ENCODE measurements around the gene NR1H3.
"Not testable (repeated sequence)": the region's sequence is repeated elsewhere in the genome, so short reads cannot be mapped to it uniquely, and the experiment has no call there.

Gene NR1H3

GRCh38 chr11:47257517-47258316, at the start of gene NR1H3:
Gene NR1H3, plus strand, starts transcription at chr11:47257996. Its CDS starts 1,221 bp downstream, at chr11:47259217.
- DNase-seq: no peak

DNA sequence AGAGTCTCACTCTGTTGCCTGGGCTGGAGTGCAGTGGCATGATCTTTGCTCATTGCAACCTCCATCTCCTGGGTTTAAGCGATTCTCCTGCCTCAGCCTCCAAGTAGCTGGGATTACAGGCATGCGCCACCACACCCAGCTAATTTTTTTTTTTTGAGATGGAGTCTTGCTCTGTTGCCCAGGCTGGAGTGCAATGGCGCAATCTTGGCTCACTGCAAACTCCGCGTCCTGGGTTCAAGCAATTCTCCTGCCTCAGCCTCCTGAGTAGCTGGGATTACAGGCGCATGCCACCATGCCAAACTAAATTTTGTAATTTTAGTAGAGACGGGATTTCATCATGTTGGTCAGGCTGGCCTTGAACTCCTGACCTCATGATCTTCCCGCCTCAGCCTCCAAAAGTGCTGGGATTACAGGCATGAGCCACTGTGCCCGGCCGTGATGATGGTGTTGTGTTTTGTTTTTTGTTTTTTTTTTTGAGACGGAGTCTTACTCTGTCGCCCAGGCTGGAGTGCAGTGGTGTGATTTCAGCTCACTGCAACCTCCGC, 49.7 kb upstream of the NR1H3 start:
- DNase-seq: not testable (repeated sequence)

- no peak for DNase-seq
Measured at GRCh38 chr11:47208628-47209027, 49.2 kb upstream of the NR1H3 start.

DNA sequence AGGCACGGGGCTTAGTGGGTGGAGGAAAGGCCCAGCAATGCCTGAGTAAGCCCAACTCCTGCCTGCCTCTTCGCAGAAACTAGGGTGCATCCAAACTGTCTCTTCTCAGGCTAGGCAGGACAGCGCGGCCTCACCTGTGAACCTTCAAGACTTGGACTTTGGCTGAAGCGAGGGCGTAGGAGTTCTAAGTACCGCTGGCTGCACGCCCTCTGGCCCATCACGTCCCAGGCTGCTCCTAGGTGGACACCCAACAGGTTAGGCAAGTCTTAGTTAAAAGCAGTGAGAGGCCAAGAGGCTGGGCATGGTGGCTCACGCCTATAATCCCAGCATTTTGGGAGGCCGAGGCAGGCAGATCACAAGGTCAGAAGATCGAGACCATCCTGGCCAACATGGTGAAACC, 44.9 kb upstream of the NR1H3 start:
- no peak for DNase-seq

DNA sequence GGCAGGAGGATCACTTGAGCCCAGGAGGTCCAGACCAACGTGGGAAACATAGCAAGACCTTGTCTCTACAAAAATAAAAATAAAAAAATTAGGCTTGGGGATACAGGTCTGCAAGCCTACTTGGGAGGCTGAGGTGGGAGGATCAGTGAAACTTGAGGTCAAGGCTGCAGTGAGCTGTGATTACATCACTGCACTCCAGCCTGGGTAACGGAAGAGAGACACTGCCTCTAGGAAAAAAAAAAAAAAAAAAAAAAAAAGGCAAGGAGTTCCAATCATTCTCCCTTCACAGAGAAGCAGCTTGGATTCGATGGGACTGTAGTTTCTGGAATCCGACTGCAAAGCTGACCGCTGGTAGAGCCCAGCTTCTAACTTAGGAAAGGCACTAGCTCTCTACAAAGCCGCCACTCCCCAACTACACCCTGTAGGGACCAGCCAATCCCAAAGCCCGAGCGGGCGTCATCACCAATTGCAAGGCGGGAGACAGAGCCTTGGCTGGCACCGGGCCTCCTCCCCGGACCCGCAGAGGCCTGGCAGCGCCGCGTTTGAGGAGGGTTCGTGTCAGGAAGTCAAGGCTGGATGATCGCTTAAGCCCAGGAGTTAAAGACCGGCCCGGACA, 43.7 kb upstream of the NR1H3 start:
- peak; percentile 91 for DNase-seq

DNA sequence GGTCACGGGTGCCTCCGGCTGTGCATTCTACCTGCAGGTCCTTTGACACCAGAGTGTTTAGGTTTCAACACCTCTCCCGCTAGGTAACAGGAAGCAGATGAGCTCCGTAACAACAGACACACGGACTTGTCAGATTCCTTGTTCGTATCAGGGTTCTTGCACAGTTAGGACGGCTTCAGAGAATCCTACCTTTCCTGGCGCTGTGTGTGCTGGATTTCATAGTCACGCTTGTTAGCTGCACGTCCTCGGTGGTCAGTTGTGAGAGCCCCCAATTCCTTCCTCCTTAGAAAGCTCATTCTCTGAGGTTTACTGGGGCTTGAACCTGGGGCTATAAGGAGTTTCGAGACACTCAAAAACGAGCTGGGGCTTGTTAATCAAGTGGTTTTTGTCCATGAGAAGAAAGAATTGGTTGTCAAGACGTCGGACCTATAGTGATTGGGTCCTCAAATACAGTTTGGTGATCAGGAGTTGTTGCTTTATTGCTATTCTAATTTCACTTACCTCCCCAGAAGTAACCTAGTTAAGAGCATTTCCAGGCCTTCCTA, 42.4 kb upstream of the NR1H3 start:
- DNase-seq: no peak

DNA sequence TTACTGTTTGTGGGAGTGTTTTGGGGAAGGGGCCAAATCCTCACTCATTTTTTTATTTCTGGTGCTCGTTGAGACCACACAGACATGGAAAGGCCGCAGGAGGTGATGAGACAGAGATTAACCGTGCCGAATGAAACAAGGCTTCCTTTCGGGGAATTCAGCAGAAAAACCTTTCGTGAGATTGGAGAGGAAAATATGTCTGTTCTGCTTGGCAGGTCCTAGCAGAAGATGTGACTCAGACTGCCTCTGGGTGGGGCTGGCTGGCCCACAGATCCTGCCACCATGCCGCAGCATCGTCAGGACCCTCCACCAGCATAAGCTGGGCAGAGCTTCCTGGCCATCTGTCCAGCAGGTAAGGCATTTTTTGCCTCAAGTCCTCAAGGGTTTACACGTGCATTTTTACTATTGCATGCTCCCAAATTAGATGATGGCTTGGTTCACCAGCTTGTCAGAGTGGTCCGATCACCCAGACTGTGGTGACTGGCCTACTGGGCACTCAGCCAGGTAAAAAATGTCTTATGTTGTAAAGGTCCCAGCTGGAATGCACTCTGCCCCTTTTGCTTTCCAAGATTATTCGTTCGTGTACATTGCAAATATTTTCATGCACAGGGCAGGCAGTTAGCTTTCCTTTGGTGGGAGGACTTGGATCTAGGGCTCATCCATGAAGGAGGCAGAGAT, 41.5 kb upstream of the NR1H3 start:
- DNase-seq: peak; percentile 83

GRCh38 chr11:47220401-47220821, 37.4 kb upstream of the NR1H3 start:
- no peak for DNase-seq

- DNase-seq: no peak
Measured at GRCh38 chr11:47222696-47223095, 35.1 kb upstream of the NR1H3 start.

DNA sequence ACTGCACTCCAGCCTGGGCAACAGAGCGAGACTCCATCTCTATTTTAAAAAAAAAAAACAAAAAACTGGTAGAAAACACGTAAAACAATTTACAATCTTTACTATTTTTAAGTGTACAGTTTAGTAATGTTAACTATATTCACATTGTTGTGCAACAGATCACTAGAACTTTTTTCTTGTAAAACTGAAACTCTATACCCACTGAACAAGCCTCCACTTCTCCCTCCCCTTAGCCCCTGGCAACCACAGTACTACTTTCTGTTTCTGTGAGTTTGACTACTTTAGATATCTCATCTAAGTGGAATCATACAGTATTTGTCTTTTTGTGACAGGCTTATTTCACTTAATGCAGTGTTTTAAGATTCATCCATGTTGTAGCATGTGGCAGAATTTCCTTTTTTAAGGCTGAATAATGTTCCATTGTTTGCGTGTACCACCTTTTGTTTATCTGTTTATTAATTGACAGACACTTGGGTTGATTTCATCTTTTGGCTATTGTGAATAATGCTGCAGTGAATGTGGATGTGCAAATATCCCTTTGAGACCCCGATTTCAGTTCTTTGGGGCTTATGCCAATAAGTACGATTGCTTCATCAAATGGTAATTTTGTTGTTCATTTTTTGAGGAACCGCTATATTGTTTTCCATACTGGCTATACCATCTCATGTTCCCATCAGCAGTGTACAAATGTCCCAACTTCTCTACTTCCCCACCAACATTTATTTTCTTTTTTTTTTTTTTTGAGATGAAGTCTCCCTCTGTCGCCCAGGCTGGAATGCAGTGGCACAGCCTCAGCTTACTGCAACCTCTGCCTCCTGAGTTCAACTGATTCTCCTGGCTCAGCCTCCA, 32.0 kb upstream of the NR1H3 start:
- no peak for DNase-seq

- no peak for DNase-seq
Measured at GRCh38 chr11:47229161-47229560, 28.6 kb upstream of the NR1H3 start.

- no peak for DNase-seq
Measured at GRCh38 chr11:47233051-47233450, 24.7 kb upstream of the NR1H3 start.

DNA sequence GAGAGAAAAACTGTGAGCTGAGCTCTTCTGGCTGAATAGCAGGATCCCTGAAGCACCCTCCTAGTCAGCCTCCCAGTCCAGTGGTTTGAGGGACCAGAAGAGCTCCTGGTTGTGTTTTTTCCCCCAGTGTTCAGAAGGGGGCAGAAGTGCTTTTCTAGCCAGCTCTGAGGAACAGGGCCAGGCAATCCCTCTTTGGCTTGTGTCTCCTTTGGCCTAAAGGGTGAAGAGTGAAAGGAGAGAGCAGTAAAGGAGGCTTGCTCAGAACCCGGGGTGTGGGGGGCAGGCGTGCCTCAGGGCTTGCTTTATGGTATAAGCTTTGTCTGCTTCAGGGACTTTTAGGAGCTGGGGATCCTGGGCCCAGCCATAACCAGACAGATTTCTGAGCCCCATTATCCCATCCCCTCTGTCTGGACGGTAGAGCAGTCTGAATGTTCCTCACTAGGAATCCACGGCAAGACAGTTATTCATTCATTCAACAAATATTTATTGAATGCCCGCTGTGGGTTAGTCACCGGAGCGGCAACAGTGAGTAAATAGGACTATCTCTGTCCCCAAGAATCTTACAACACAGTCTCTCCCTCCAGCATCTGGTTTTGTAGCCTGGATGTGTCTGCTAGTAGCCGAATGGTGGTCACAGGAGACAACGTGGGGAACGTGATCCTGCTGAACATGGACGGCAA, 23.7 kb upstream of the NR1H3 start:
- no peak for DNase-seq

- no peak for DNase-seq
Measured at GRCh38 chr11:47234669-47235100, 23.1 kb upstream of the NR1H3 start.

DNA sequence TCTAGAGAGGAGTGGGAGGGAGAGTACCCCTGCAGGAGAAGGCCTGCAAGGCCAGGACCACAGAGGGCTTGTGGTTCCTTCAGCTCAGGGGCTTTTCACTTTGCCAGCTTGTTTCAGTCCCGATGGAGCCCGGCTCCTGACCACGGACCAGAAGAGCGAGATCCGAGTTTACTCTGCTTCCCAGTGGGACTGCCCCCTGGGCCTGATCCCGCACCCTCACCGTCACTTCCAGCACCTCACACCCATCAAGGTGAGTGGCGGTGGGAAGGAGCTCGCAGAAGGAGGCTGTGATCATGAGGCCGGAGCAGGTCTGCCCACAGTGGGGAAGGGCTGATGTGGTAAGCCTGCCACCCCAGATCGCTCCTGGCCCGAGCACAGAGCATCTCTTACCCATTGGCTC, 22.6 kb upstream of the NR1H3 start:
- DNase-seq: no peak

DNA sequence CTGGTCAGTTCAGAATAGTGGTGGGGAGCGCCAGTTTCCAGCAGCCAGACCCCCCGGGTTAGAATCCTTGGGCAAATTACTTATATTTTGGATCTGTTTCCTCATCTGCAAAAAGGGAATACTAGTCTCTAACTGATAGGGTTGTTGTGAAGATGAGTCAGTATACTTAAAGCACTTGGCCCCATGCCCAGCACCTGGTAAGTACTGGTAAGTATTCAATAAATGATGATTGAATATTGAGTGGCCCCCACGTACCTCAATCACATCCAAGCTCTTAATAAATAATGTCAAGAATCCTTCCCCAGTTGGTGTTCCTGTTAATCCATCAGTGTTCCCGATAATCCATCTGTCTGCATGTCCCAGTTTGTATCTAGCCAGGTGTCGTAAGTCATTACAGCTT, 21.3 kb upstream of the NR1H3 start:
- DNase-seq: no peak

- no peak for DNase-seq
Measured at GRCh38 chr11:47239852-47240251, 17.9 kb upstream of the NR1H3 start.

DNA sequence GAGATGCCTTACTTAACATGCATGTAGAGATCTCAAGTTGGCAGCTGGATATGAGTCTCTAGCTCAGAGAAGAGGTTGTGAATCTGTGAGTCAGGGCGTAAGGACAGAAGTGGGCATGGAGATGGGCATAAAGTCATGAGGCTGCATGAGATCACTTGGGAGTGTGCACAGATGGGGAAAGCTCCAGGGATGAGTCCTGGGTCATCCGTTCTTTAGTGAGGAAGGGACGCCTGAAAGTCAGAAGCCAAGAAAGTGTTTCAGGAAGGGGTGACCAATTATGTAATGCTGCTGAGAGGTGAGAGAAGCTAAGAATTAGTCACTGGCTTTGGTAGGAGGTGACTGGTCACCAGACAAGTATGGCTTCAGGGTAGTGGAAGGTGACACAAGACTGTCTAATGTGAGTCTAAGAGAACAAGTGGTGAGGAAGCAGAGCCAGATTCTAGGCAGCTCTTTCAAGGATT, 15.9 kb upstream of the NR1H3 start:
- DNase-seq: no peak

GRCh38 chr11:47242596-47243192, 15.1 kb upstream of the NR1H3 start:
- no peak for DNase-seq

GRCh38 chr11:47243454-47243853, 14.3 kb upstream of the NR1H3 start:
- no peak for DNase-seq
